HepG2 (cell line): Measurements from ENCODE around the gene BDP1. TPM values are rescaled to one million over a fixed set of nuclear protein-coding genes. Genes with fewer than 3 reads are reported as not detected.
"Not testable (repeated sequence)": the region's sequence is repeated elsewhere in the genome, so short reads cannot be mapped to it uniquely, and the experiment has no call there.

Source experiments
- ATAC-seq: fragments of 200-7000 bp; cut with Tn5 transposase; 3 replicates; pipeline ENCODE4 v1.9.1; 2020; ENCODE audit warnings: mild to moderate bottlenecking, moderate library complexity
- BruUV-seq: library from RNA; stranded (reverse); fragments of 400-500 nt; replicated peaks from 2 replicates; lab custom pipeline; 2021; lab: Mats Ljungman, UMichigan
- CTCF ChIA-PET: fragments of 300-600 bp; formaldehyde crosslinking; extraction: SDS; loops from one replicate; lab custom pipeline; 2021; ENCODE audit warnings: low total read pairs, inconsistent platforms, low intra/inter-chr PET ratio; lab: Yijun Ruan, JAX
- POLR2A ChIA-PET: fragments of 350-600 bp; sonication (Branson Sonifier 250); formaldehyde crosslinking; loops from one replicate; lab custom pipeline; 2020; ENCODE audit warnings: antibody characterized with exemption, inconsistent platforms; lab: Yijun Ruan, JAX
- DNase-seq: peaks from one replicate; pipeline ENCODE4 v3.0.0-alpha.2; 2015; ENCODE audit warnings: low spot score
- FAIRE-seq: peaks from 3 replicates; lab custom pipeline; 2011; peaks lifted over from hg19 to GRCh38; lab: Jason Lieb, UNC
- H2AFZ ChIP-seq: one replicate; pipeline ENCODE4 v1.6.1; 2011; ENCODE audit warnings: low read length, inconsistent platforms
- H3K27ac ChIP-seq: fragments of 300-600 bp; 3 replicates; pipeline ENCODE4 v1.8.0; 2011; ENCODE audit warnings: mixed run types, mild to moderate bottlenecking, mixed read lengths, low read length, inconsistent platforms; ENCODE audit not compliant: insufficient read depth; ENCODE audit errors: extremely low read length
- H3K27me3 ChIP-seq, 2 experiments: fragments of 200-600 bp in 1 of 2; 2 replicates in 1 of 2; 3 replicates in 1 of 2; pipeline versions ENCODE4 v1.6.0 to v1.8.0; 2011; ENCODE audit warnings: low read length in 2 of 2, mild to moderate bottlenecking in 2 of 2, moderate library complexity in 2 of 2, inconsistent platforms in 1 of 2; ENCODE audit not compliant: insufficient read depth in 2 of 2, control insufficient read depth in 1 of 2
- H3K36me3 ChIP-seq, 2 experiments: fragments of 200-600 bp in 1 of 2; replicated peaks in 1 of 2; 2 replicates in 1 of 2; 3 replicates in 1 of 2; pipeline versions ENCODE4 v1.5.1 to v1.8.0; 2011; ENCODE audit warnings: low read length in 2 of 2, inconsistent platforms in 1 of 2; ENCODE audit not compliant: insufficient read depth in 2 of 2, control insufficient read depth in 1 of 2
- H3K4me1 ChIP-seq: 2 replicates; pipeline ENCODE4 v1.5.1; 2012; ENCODE audit warnings: low read length, inconsistent platforms; ENCODE audit not compliant: insufficient read depth
- H3K4me2 ChIP-seq: 2 replicates; pipeline ENCODE4 v1.6.0; 2011; ENCODE audit warnings: low read depth, low read length, inconsistent platforms
- H3K4me3 ChIP-seq, 3 experiments: fragments of 200-600 bp in 1 of 3; sonication (generic), shearing (Covaris generic) in 1 of 3; replicated peaks in 1 of 3; 2 replicates each; pipeline ENCODE4 v1.5.1; 2011 to 2016; ENCODE audit warnings: low read length in 3 of 3, inconsistent platforms in 2 of 3, low read depth in 2 of 3, mild to moderate bottlenecking in 2 of 3, control low read depth in 1 of 3, mixed read lengths in 1 of 3; ENCODE audit not compliant: insufficient read depth in 1 of 3
- H3K79me2 ChIP-seq: one replicate; pipeline ENCODE4 v1.6.1; 2011; ENCODE audit warnings: low read length, inconsistent platforms; ENCODE audit not compliant: insufficient read depth
- H3K9ac ChIP-seq: 2 replicates; pipeline ENCODE4 v1.6.0; 2011; ENCODE audit warnings: mild to moderate bottlenecking, low read depth, low read length, inconsistent platforms; ENCODE audit not compliant: insufficient read depth
- H3K9me3 ChIP-seq: 2 replicates; pipeline ENCODE4 v1.5.1; 2012; ENCODE audit warnings: mild to moderate bottlenecking, low read length
- H4K20me1 ChIP-seq: 2 replicates; pipeline ENCODE4 v1.6.0; 2011; ENCODE audit warnings: inconsistent platforms, mild to moderate bottlenecking, low read length, moderate library complexity; ENCODE audit not compliant: insufficient read depth
- HOXA5 ChIP-seq: sonication (generic); formaldehyde crosslinking; IDR thresholded peaks from 2 replicates; pipeline ENCODE4 v1.4.0; 2020; ENCODE audit warnings: missing genetic modification reagents
- MAFK ChIP-seq, 2 experiments: IDR thresholded peaks in 1 of 2; conservative IDR thresholded peaks in 1 of 2; 2 replicates each; pipeline ENCODE4 v1.6.1; 2011; ENCODE audit warnings: improper control_type of control experiment in 2 of 2, low read length in 2 of 2
- WGBS: methylation state at CpG from one replicate; pipeline ENCODE4 v1.1.6; 2017; ENCODE audit warnings: low lambda C conversion rate; 5-methylcytosine and 5-hydroxymethylcytosine counted together
- in situ Hi-C: cut with HindIII; loops from 2 replicates; pipeline ENCODE4 v1.10.0; 2017; ENCODE audit warnings: low pct_unique_long_range_greater_than_20kb; ENCODE audit not compliant: extremely low pct_ligation_motif_present
- intact Hi-C: fragments of 100-400 bp; cut with micrococcal nuclease; formaldehyde crosslinking; loops from one replicate; pipeline ENCODE4 v1.10.0; 2022; ENCODE audit not compliant: unreplicated experiment
- polyA plus RNA-seq, 8 experiments: library from polyadenylated mRNA; depleted of rRNA in 3 of 8; stranded (reverse) in 7 of 8; unstranded in 1 of 8; fragments of >200 nt; fragmentation: Illumina TruSeq in 4 of 8; extraction: Trizol in 4 of 8; gene quantifications; 2 replicates each; pipeline versions ENCODE4 v1.2.1 to v1.2.3, GENCODE V29; 2011 to 2016; ENCODE audit warnings: low read depth in 4 of 8, missing spikeins in 1 of 8, mixed read lengths in 1 of 8; ENCODE audit not compliant: insufficient read depth in 1 of 8
- total RNA-seq, 5 experiments: library from RNA; depleted of rRNA; stranded (reverse); fragments of >200 nt; fragmentation: Illumina TruSeq; extraction: Trizol; gene quantifications; 2 replicates each; pipeline ENCODE4 v1.2.3, GENCODE V29; 2016; ENCODE audit warnings: low read depth in 1 of 5

BDP1 gene
- total and polyA plus RNA-seq, 2 of the 13 experiments (the other 11 are each of a cell fraction or from before 2014, with no cell fraction given), result 10.2 to 22.4 TPM

DNA sequence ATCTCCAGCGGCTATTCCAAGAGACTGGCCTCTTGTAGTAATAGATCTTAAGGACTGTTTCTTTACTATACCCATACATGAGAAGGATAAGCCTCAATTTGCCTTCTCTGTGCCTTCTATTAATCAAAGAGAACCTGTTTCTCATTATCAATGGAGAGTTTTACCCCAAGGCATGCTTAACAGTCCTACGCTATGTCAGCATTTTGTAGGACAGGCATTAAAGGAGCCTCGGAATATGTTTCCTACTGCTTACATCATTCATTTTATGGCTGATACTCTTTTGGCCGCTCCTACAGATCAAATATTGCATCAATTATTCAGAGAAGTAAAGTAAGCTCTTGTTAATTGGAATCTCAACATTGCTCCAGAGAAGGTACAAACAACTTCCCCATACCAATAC, 120.1 kb downstream of the BDP1 start:
- in situ Hi-C loops, CTCF ChIA-PET, H3K4me3 ChIP-seq, intact Hi-C loops, H3K9ac ChIP-seq, BruUV-seq, H3K27me3 ChIP-seq, H3K9me3 ChIP-seq, H3K4me2 ChIP-seq, ATAC-seq, H2AFZ ChIP-seq, H3K36me3 ChIP-seq, FAIRE-seq, DNase-seq, H3K79me2 ChIP-seq, H3K27ac ChIP-seq, H4K20me1 ChIP-seq: not testable (repeated sequence)
- peaks cover 14% of the 10 kb centered on the region for H3K4me1 ChIP-seq
- WGBS, result 82% methylated on average over 4 of the region's 4 CpGs
- POLR2A ChIA-PET, result interaction anchor here (2.9 kb wide), 1 partner anchor 11 kb away, joined by 12 read pairs; the partner anchor contains the start of gene MCCC2

DNA sequence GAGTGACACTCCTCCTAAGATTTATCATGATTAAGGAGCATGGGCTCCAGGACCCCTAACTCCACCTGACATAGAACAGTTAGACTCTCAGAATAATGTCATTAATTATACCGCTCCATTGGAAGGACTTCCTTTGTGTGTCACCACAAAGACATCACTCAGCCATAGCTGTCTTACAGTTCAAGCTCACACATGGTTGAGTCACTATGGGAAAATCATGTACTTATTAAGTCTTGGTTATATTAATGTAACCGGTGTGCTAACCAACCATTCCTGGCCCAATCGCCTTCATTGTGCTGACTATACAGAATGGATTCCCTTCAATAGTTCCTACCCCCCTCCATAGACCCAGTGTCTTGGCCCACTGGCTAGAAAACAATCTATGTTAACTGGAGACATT, 120.8 kb downstream of the BDP1 start:
- BruUV-seq, result no TSS peak
- Histone ChIP-seq H3K9me3 (no peaks in the 10 kb centered on the region), H3K9ac (no peak overlapping the region), H3K4me3 (no peak overlapping the region), H3K79me2 (no peaks in the 10 kb centered on the region), H3K4me1 (peaks cover 14% of the 10 kb centered on the region), H3K4me2 (no peak overlapping the region), H2AFZ (no peak overlapping the region), H3K36me3 (no peaks in the 10 kb centered on the region), H4K20me1 (no peaks in the 10 kb centered on the region), H3K27me3 (no peaks in the 10 kb centered on the region), H3K27ac (no peak overlapping the region)
- 94% methylated on average over 3 of the region's 3 CpGs for WGBS
- DNase-seq (no peak), ATAC-seq (no peak), FAIRE-seq (no peak)
- CTCF ChIA-PET, result no interaction called here
- intact Hi-C loops (no loop called here), in situ Hi-C loops (no loop called here)
- TF ChIP-seq HOXA5 (no peak), MAFK (conservative IDR thresholded peaks at IDR 0.05 in 1 of 2, IDR thresholded peaks at IDR 0.05 in 1 of 2; ENCODE audit: low read length in 2 of 2) (peak in 1 of 2 experiments; percentile 23; a peak in 1 of 4 replicates)
- POLR2A ChIA-PET, result interaction anchor here (2.9 kb wide), 1 partner anchor 10 kb away, joined by 12 read pairs; the partner anchor contains the start of gene MCCC2

DNA sequence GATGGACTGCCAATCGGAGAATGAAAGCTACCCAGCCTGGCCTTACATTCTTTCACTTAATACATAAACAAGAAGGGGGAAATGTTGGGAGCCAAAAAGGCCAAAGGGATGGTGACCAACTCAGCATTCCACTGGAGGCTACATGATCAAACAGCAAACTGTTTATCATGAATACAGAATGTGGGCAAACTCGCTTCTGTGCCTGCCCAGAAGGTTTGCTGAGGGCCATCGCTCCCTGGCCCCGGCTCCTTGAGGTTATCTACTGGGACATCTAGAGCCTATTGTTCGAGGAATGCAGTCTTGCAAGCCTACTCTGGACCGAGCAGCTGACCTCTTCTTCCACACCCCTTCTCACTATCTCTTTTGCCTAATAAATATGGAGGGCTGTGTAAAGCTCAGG, 122.4 kb downstream of the BDP1 start:
- H3K79me2 ChIP-seq, DNase-seq, H3K27me3 ChIP-seq, H3K9me3 ChIP-seq, BruUV-seq, H2AFZ ChIP-seq, H4K20me1 ChIP-seq, H3K27ac ChIP-seq, FAIRE-seq, in situ Hi-C loops, H3K36me3 ChIP-seq, ATAC-seq, CTCF ChIA-PET, H3K4me3 ChIP-seq, H3K9ac ChIP-seq, H3K4me2 ChIP-seq, intact Hi-C loops: not testable (repeated sequence)
- WGBS, result 63% methylated on average over 6 of the region's 6 CpGs
- POLR2A ChIA-PET, result interaction anchor here (1.2 kb wide), 1 partner anchor 9 kb away, joined by 3 read pairs; the partner anchor contains the start of gene MCCC2
- peaks cover 21% of the 10 kb centered on the region for H3K4me1 ChIP-seq
